ENCODE results near the gene OR6N1. TPM values are rescaled to one million over a fixed set of nuclear protein-coding genes. Genes with fewer than 3 reads are reported as not detected.

OR6N1 gene
- total and polyA plus RNA-seq, 2 donors (not counting 3 experiments of a cell fraction or from before 2014, with no cell fraction given), result not detected

GRCh38 chr1:158730453-158730852 lies 41.5 kb downstream of the OR6N1 start:
- Histone ChIP-seq H3K4me2 (ENCODE audit: insufficient read depth, low read length) (no peak overlapping the region), H3K36me3 (ENCODE audit: control insufficient read depth in 2 of 2, extremely low read depth in 1 of 2, insufficient read depth in 2 of 2, low read length in 2 of 2) (no peaks in the 10 kb centered on the region), H3K79me2 (ENCODE audit: control insufficient read depth, insufficient read depth, low read length) (no peaks in the 10 kb centered on the region), H3K9me3 (replicated peaks; ENCODE audit: control insufficient read depth, insufficient read depth, low read length) (no peaks in the 10 kb centered on the region), H4K20me1 (replicated peaks; ENCODE audit: control insufficient read depth, extremely low read depth, insufficient read depth, low read length) (no peaks in the 10 kb centered on the region), H3K9me1 (replicated peaks; ENCODE audit: control insufficient read depth, extremely low read depth, insufficient read depth, low read length) (no peaks in the 10 kb centered on the region), H3K9ac (replicated peaks; ENCODE audit: extremely low read depth, insufficient read depth, low read length) (no peak overlapping the region), H3K4me1 (ENCODE audit: control insufficient read depth, extremely low read depth, insufficient read depth, low read length) (no peaks in the 10 kb centered on the region), H3K27ac (ENCODE audit: insufficient read depth, low read depth, low read length) (no peak overlapping the region), H2AFZ (ENCODE audit: low read depth, low read length) (no peak overlapping the region), H3K27me3 (ENCODE audit: control insufficient read depth in 2 of 2, insufficient read depth in 2 of 2, low read length in 2 of 2) (no peaks in the 10 kb centered on the region), H3K4me3 (replicated peaks in 1 of 3; ENCODE audit: insufficient read depth in 1 of 3, low read depth in 1 of 3, low read length in 3 of 3) (no peak overlapping the region)
- dilution Hi-C loops (cut with MboI; ENCODE audit: extremely low pct_ligation_motif_present, low sequenced_read_pairs) (no loop called here), intact Hi-C loops (cut with micrococcal nuclease) (no loop called here)
- no peak for TF ChIP-seq JUN (IDR thresholded peaks at IDR 0.05; ENCODE audit: borderline replicate concordance, insufficient read depth, insufficient read length, low read depth)
- no peak for TF ChIP-seq MAX (IDR thresholded peaks at IDR 0.05; ENCODE audit: insufficient read depth, insufficient read length)
- no peak for TF ChIP-seq GATA2 (IDR thresholded peaks at IDR 0.05; ENCODE audit: insufficient read depth, insufficient read length, low read depth, low read length)
- TF ChIP-seq FOS (IDR thresholded peaks at IDR 0.05; ENCODE audit: borderline replicate concordance, insufficient read depth, low read length), result no peak
- no peak for TF ChIP-seq POLR2A (IDR thresholded peaks at IDR 0.05; ENCODE audit: low read depth, low read length)
- no peak for TF ChIP-seq MYC (IDR thresholded peaks at IDR 0.05; ENCODE audit: low read depth, low read length)
- TF ChIP-seq EZH2 (IDR thresholded peaks at IDR 0.05; ENCODE audit: borderline replicate concordance, low read depth, low read length, severe bottlenecking), result no peak
- FAIRE-seq (no peak), DNase-seq (ENCODE audit: low read depth, low spot score) (no peak)
- POLR2A ChIA-PET, result no interaction called here
- CTCF ChIA-PET, result no interaction called here
- BruUV-seq (replicated peaks), result no TSS peak

- Histone ChIP-seq H2AFZ (ENCODE audit: low read depth, low read length) (no peak overlapping the region), H3K27ac (ENCODE audit: insufficient read depth, low read depth, low read length) (no peak overlapping the region), H4K20me1 (replicated peaks; ENCODE audit: control insufficient read depth, extremely low read depth, insufficient read depth, low read length) (no peaks in the 10 kb centered on the region), H3K4me2 (ENCODE audit: insufficient read depth, low read length) (no peak overlapping the region), H3K4me1 (ENCODE audit: control insufficient read depth, extremely low read depth, insufficient read depth, low read length) (no peaks in the 10 kb centered on the region), H3K36me3 (ENCODE audit: control insufficient read depth in 2 of 2, extremely low read depth in 1 of 2, insufficient read depth in 2 of 2, low read length in 2 of 2) (no peaks in the 10 kb centered on the region), H3K9ac (replicated peaks; ENCODE audit: extremely low read depth, insufficient read depth, low read length) (no peak overlapping the region), H3K9me1 (replicated peaks; ENCODE audit: control insufficient read depth, extremely low read depth, insufficient read depth, low read length) (no peaks in the 10 kb centered on the region), H3K27me3 (ENCODE audit: control insufficient read depth in 2 of 2, insufficient read depth in 2 of 2, low read length in 2 of 2) (no peaks in the 10 kb centered on the region), H3K4me3 (replicated peaks in 1 of 3; ENCODE audit: insufficient read depth in 1 of 3, low read depth in 1 of 3, low read length in 3 of 3) (no peak overlapping the region), H3K79me2 (ENCODE audit: control insufficient read depth, insufficient read depth, low read length) (no peaks in the 10 kb centered on the region), H3K9me3 (replicated peaks; ENCODE audit: control insufficient read depth, insufficient read depth, low read length) (no peaks in the 10 kb centered on the region)
- no TSS peak for BruUV-seq (replicated peaks)
- intact Hi-C loops (cut with micrococcal nuclease), result no loop called here
- POLR2A ChIA-PET, result no interaction called here
- TF ChIP-seq MAX (IDR thresholded peaks at IDR 0.05; ENCODE audit: insufficient read depth, insufficient read length) (no peak), POLR2A (IDR thresholded peaks at IDR 0.05; ENCODE audit: low read depth, low read length) (no peak)
- FAIRE-seq (no peak), DNase-seq (ENCODE audit: low read depth, low spot score) (no peak)
- dilution Hi-C loops (cut with MboI; ENCODE audit: extremely low pct_ligation_motif_present, low sequenced_read_pairs), result no loop called here
- CTCF ChIA-PET, result no interaction called here
Measured at GRCh38 chr1:158728510-158729225, 43.3 kb downstream of the OR6N1 start.

Measured in endothelial cell of umbilical vein (primary cell).